GM18505 (cell line): ENCODE measurements around the gene CLDN15.

Source experiments
- ATAC-seq: cut with Tn5 transposase; IDR thresholded peaks from one replicate; pipeline ENCODE4 v1.9.1; 2021; ENCODE audit not compliant: unreplicated experiment
- POLR2A ChIP-seq: IDR thresholded peaks from 4 replicates; pipeline ENCODE4 v1.6.1; 2011; ENCODE audit warnings: borderline replicate concordance; ENCODE audit not compliant: insufficient read depth, insufficient read length; ENCODE audit errors: extremely low read depth

Gene CLDN15

DNA sequence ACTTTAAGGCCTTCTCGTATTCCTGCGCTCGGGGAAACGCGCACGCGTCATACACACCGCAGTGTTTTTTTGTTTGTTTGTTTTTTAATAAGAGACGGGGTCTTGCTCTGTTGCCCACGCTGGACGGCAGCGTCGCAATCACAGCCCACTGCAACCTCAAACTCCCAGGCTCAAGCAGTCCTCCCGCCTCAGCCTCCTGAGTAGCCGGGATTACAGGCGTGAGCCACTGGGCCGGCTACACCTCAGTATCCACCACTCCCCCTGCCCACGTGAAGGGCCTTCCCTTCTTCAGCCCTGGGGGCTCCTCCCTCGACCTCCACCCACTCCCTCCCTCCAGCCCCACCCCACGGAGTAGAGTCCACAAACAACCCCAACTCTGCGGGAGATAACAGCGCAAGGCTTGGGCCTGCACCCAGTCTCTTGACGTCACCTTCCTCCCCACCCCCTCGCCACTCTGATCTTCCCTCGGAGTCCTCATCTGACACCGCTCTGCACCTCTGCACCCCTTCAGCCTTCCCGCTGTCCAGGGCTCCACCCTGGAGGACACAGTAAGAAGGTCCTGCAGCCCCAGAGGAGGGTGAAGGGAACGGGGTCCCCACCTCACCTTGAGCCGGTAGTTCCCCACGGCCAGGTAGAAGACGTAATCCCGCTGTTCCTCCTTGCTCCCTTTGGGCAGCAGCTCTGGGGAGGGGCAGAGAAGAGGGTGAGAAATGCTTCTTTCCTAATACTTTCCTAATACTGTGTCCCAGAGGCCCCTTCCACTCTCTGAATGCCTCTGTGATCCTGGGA is 2.8 kb upstream of the CLDN15 start:
- no peak for TF ChIP-seq POLR2A
- no peak for ATAC-seq

DNA sequence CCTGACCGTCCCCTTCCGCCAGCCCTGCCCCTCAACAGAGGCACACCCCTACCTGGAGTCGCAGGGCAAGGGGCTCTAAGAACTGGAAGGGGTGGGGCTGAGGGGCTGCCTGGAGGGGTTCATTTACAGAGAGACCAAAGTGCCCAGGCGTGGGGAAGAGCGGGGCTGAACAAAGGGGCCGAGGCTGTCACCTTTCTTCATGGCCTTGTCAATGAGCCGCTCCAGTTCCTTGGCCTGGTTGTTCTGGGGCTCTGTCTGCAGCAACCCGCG is 2.3 kb upstream of the CLDN15 start:
- no peak for TF ChIP-seq POLR2A
- ATAC-seq = no peak

DNA sequence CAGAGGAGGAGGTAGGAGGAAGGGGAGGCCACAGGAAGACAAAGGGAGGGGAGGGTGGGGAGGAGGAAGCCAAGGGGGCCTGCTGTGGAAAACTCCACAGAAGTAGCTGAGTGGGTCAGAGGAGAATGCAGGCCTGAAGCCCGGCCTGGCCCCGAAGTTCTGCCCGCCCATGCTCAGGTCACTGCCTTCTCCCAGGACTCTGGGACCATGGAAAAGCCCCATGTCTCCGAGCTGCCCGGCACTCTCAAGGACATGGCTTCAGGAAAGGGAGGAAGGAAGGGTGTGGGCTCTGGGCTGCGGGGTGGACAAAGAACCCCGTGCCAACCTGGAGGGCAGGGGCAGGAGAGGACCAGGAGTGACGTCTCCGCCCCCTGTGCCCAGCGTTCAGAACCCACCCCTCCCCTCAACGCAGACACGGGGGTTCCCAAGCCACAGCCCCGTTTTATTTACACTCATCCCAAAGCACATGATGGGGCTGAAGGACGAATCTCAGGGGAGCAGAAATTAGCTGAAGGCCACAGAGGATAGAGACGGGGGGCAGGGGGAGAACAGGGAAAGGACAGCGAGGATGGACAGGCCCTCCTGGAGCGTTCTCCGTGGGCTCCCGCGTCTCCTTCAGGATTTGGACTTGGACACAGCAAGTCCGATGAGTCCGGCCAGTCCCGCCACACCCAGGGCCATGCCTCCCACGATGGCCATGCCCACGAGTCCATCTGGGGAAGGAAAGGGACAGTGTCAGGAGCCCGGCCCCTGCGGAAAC is 1.8 kb upstream of the CLDN15 start:
- ATAC-seq = no peak
- TF ChIP-seq POLR2A = no peak

GRCh38 chr7:101238226-101239182 is 902 bp upstream of the CLDN15 start:
- no peak for ATAC-seq

DNA sequence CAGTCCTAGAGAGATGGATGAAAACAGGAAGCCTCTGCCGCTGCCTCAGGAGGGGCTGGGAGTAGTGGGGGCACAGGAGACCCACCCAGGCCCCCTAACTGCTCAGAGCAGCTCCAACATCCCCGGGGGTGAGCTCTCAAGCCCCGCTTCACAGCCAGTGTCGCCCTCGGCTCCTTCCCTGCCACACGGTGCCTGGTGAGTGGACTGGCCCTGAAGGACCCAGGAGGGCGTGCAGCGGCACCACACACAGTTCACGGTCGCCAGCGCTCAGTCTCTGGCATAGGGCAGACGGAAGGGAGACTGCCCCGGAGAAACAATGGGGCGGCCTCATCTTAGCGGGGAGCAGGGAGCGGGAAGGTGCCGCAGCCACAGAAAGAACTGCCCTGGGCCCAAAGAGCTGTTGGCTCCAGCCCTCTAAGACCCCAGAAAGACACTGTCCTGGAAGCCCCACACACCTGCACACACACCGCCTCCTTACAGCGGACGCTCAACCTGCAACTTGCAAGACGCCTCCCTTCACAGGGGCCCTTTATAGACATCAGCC is 1.2 kb downstream of the CLDN15 start:
- no peak for TF ChIP-seq POLR2A
- no peak for ATAC-seq

More at GRCh38 chr7:101238226-101239182, 902 bp upstream of the CLDN15 start:
- TF ChIP-seq POLR2A = no peak

DNA sequence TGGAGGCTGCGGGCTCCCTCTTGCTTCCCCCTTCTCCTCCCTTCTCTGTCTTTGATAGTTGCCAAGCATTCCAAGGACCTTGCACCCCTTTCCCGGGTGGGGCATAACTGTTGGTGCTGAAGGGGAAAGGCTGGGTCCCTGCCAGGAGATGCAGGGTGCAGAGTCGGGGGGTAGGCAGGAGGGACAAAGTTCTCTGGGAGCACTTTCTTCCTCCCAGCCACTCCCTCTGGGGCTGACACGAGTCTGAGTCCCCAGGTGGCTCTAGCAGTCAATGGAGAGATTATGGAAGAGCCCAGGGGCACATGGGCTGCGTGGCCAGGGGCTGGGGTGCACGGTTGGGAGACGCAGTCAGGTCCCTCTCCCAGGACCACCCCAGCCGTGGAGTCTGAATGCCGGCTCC is 2.1 kb downstream of the CLDN15 start:
- no peak for TF ChIP-seq POLR2A

GRCh38 chr7:101235050-101235449 is 2.6 kb downstream of the CLDN15 start:
- no peak for ATAC-seq
- TF ChIP-seq POLR2A = no peak

More for the DNA sequence above, 2.1 kb downstream of the CLDN15 start:
- ATAC-seq = no peak

DNA sequence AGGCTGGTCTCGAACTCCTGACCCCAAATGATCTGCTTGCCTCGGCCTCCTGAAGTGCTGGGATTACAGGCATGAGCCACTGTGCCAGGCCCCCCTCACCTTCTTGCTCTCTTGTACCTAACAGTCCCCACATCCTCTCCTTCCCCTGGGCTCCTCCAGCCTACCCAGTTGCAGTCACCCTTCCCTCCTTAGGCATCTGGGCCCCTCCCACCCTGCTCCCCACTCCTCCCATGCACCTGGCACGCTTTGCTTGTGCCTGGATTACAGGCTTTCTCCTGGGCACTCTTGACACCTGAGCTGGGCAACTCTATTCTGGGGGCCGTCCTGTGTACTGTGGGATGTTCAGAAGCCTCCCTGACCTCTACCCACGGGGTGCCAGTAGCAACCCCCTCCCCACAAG is 3.0 kb downstream of the CLDN15 start:
- no peak for ATAC-seq
- no peak for TF ChIP-seq POLR2A

GRCh38 chr7:101233907-101234547 is 3.6 kb downstream of the CLDN15 start:
- no peak for TF ChIP-seq POLR2A
- no peak for ATAC-seq

DNA sequence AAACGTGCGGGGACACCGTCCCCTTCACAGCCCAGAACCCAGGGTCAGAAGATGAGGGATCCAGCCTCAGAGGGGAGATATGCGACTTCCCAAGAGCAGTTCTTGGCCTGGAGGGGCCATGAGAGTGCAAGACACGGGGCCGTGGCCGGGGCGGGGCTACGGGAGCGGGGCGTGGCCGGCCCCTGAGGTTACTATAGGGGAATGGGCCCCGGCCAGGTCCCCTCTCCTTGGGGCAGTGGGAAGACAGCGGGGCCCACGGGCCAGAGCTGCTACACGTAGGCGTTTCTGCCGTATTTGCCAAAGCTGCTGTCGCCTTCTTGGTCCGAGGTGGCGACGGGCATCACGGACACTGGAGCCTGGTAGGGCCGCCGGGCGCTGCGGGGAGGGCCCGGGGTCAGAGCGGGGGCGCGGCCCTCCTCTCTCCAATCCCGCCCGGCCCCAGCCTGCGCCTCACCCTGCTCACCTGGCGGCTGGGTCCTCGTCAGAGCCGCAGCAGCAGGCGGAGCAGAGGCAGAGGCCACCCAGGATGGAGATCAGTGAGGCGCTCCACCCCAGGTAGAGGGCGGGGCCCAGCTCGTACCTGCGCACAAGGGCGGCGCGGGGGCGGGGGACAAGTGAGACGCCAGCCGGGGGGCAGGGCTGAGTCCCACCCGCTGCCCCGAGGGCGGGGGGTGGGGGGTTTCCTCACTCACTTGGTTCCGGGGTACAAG is 5.3 kb downstream of the CLDN15 start:
- no peak for TF ChIP-seq POLR2A
- no peak for ATAC-seq

GRCh38 chr7:101231644-101232043 is 6.0 kb downstream of the CLDN15 start:
- TF ChIP-seq POLR2A = no peak
- ATAC-seq = no peak

DNA sequence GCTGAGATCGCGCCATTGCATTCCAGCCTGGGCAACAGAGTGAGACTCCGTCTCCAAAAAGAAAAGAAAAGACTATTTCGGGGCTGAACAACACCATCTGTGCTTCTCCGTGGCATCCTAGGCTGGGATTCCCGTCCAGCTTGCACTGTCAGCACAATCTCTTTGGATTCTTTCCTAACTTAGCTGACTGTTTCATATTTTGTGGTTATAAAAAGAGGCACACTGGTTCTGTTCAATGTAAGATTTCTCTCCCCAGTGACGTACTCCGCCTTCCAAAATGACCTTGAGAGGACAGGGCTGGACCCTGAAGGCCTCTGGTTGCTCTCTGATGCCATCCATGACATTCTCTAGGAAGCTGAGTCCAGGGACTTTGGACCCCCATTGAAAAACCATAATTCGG is 10.9 kb downstream of the CLDN15 start:
- ATAC-seq = no peak
- TF ChIP-seq POLR2A = no peak
